ENCODE data around the gene HMGB3. TPM values are rescaled to one million over a fixed set of nuclear protein-coding genes. Genes with fewer than 3 reads are reported as not detected.

Gene HMGB3
- total RNA-seq, 1 donor from 2014 or later: 14.8 TPM

Other genes starting within 250 kb of the HMGB3 start
- gene CD99L2, start 84.7 kb upstream of the HMGB3 start, total RNA-seq: 35.2 TPM
- gene GPR50, start 193.2 kb downstream of the HMGB3 start, total RNA-seq: 0.12 TPM

All from mucosa of gallbladder (tissue), 1 donor.